Prostate gland (tissue), 2 donors: ENCODE data around the gene CDC14B.

ENCODE experiments used
- POLR2A ChIP-seq: fragments of 450-650 bp; IDR thresholded peaks from one replicate; pipeline ENCODE4 v1.6.1; 2016; ENCODE audit warnings: antibody characterized with exemption, mild to moderate bottlenecking
- POLR2AphosphoS5 ChIP-seq: sonication (generic); formaldehyde crosslinking; IDR thresholded peaks from one replicate; pipeline ENCODE4 v1.6.1; 2017; ENCODE audit warnings: antibody characterized with exemption
- TF ChIP-seq, protein P1 (sequence below), 4 experiments: fragments of 200-600 bp in 2 of 4; fragments of 450-650 bp in 2 of 4; sonication (generic) in 2 of 4; IDR thresholded peaks; 1 replicate in 3 of 4; 2 replicates in 1 of 4; pipeline ENCODE4 v1.5.1; 2016 to 2019; ENCODE audit warnings: antibody characterized with exemption in 4 of 4, mild to moderate bottlenecking in 2 of 4, moderate library complexity in 2 of 4

DNA sequence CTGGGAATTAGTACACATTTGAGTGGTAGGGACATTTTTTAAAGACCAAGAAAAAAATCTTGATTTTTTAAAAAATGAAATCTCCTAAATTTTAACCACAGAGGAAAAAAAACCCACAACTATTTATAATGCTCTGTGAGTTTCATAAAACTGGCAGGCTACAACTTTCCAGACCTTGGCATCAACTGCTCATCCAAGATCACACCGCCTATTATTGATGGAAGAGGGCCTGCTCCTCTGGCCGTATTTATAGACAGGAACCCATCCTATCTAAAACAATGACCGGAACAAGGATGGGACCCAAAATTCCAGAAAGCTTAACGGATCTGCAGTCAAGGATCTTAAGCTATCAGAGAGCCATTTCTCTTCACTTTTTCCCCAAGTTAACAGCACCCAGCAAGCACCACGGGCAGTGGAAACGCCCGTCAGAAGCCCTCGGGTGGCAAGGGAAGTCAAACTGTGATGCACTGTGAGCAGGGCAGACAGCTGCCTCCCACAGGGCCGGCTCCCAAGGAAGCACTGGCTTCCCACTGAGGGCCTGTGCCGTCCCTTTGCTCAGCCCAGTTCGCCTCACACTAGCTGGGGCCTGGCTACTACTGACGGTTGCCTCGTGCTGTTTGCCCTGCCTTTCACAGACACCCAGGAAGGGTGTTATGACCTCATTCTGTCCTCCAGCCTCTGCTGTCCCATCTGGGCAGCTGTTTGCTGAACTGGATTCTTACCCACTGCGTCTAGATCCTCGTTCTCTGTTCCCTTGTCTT lies 62.8 kb downstream of the CDC14B start:
- no peak for TF ChIP-seq POLR2AphosphoS5
- TF ChIP-seq POLR2A: no peak
- TF ChIP-seq, protein P1, sequence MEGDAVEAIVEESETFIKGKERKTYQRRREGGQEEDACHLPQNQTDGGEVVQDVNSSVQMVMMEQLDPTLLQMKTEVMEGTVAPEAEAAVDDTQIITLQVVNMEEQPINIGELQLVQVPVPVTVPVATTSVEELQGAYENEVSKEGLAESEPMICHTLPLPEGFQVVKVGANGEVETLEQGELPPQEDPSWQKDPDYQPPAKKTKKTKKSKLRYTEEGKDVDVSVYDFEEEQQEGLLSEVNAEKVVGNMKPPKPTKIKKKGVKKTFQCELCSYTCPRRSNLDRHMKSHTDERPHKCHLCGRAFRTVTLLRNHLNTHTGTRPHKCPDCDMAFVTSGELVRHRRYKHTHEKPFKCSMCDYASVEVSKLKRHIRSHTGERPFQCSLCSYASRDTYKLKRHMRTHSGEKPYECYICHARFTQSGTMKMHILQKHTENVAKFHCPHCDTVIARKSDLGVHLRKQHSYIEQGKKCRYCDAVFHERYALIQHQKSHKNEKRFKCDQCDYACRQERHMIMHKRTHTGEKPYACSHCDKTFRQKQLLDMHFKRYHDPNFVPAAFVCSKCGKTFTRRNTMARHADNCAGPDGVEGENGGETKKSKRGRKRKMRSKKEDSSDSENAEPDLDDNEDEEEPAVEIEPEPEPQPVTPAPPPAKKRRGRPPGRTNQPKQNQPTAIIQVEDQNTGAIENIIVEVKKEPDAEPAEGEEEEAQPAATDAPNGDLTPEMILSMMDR (IDR thresholded peaks at IDR 0.05): no peak
